Astrocyte (in vitro differentiated cells and primary cell): ENCODE measurements around the gene QTRT2. TPM values are rescaled to one million over a fixed set of nuclear protein-coding genes. Genes with fewer than 3 reads are reported as not detected.
A peak's percentile ranks its signal among the peaks of the same experiment; 100 is the strongest.

Experiments used
- DNase-seq: peaks from one replicate; pipeline ENCODE4 v3.0.0-alpha.2; 2010; ENCODE audit warnings: low read depth
- FAIRE-seq: peaks from 2 replicates; lab custom pipeline; 2011; peaks lifted over from hg19 to GRCh38; lab: Jason Lieb, UNC
- H2AFZ ChIP-seq: 2 replicates; pipeline ENCODE4 v1.6.0; 2012; ENCODE audit warnings: low read depth, low read length, inconsistent platforms
- H3K27ac ChIP-seq: 2 replicates; pipeline ENCODE4 v1.5.1; 2011; ENCODE audit warnings: low read depth, low read length, inconsistent platforms
- H3K27me3 ChIP-seq: 2 replicates; pipeline ENCODE4 v1.6.0; 2011; ENCODE audit warnings: low read length, inconsistent platforms; ENCODE audit not compliant: insufficient read depth
- H3K36me3 ChIP-seq: 2 replicates; pipeline ENCODE4 v1.5.1; 2011; ENCODE audit warnings: low read length, inconsistent platforms; ENCODE audit not compliant: insufficient read depth
- H3K4me1 ChIP-seq: 2 replicates; pipeline ENCODE4 v1.5.1; 2011; ENCODE audit warnings: low read length, inconsistent platforms; ENCODE audit not compliant: insufficient read depth
- H3K4me2 ChIP-seq: 2 replicates; pipeline ENCODE4 v1.6.0; 2012; ENCODE audit warnings: low read length, inconsistent platforms
- H3K4me3 ChIP-seq: 2 replicates; pipeline ENCODE4 v1.5.1; 2011; ENCODE audit warnings: low read depth, mild to moderate bottlenecking, low read length, inconsistent platforms; ENCODE audit not compliant: insufficient read depth
- H3K79me2 ChIP-seq: 2 replicates; pipeline ENCODE4 v1.6.0; 2012; ENCODE audit warnings: mild to moderate bottlenecking, low read length, inconsistent platforms; ENCODE audit not compliant: insufficient read depth
- H3K9ac ChIP-seq: 2 replicates; pipeline ENCODE4 v1.6.0; 2012; ENCODE audit warnings: mild to moderate bottlenecking, low read length, inconsistent platforms
- H3K9me3 ChIP-seq: 2 replicates; pipeline ENCODE4 v1.5.1; 2012; ENCODE audit warnings: low read depth, mild to moderate bottlenecking, low read length, inconsistent platforms; ENCODE audit not compliant: insufficient read depth
- H4K20me1 ChIP-seq: 2 replicates; pipeline ENCODE4 v1.6.0; 2012; ENCODE audit warnings: low read length, inconsistent platforms; ENCODE audit not compliant: insufficient read depth
- H3K27ac Mint-ChIP-seq: one replicate; pipeline ENCODE4 v1.8.0; 2021; ENCODE audit warnings: mild to moderate bottlenecking, mixed read lengths; ENCODE audit not compliant: unreplicated experiment
- H3K27me3 Mint-ChIP-seq: one replicate; pipeline ENCODE4 v1.8.0; 2021; ENCODE audit warnings: low read depth, mixed read lengths; ENCODE audit not compliant: unreplicated experiment
- H3K36me3 Mint-ChIP-seq: one replicate; pipeline ENCODE4 v1.8.0; 2021; ENCODE audit warnings: low read depth, mixed read lengths; ENCODE audit not compliant: unreplicated experiment
- H3K4me1 Mint-ChIP-seq: one replicate; pipeline ENCODE4 v1.8.0; 2021; ENCODE audit warnings: low read depth, mixed read lengths; ENCODE audit not compliant: unreplicated experiment
- H3K4me3 Mint-ChIP-seq: one replicate; pipeline ENCODE4 v1.8.0; 2021; ENCODE audit warnings: mild to moderate bottlenecking, moderate library complexity, mixed read lengths; ENCODE audit not compliant: unreplicated experiment
- H3K9me3 Mint-ChIP-seq: one replicate; pipeline ENCODE4 v1.8.0; 2021; ENCODE audit warnings: mild to moderate bottlenecking, mixed read lengths; ENCODE audit not compliant: unreplicated experiment
- CTCF ChIP-seq: IDR thresholded peaks from 2 replicates; pipeline ENCODE4 v1.5.1; 2011; ENCODE audit warnings: low read depth, mild to moderate bottlenecking, inconsistent platforms, low read length, moderate library complexity; ENCODE audit not compliant: insufficient read depth
- EZH2 ChIP-seq: IDR thresholded peaks from 2 replicates; pipeline ENCODE4 v1.6.1; 2012; ENCODE audit warnings: mild to moderate bottlenecking, low read length, inconsistent platforms; ENCODE audit not compliant: insufficient read depth
- total RNA-seq: library from RNA; stranded (reverse); gene quantifications from 2 replicates; pipeline ENCODE4 v1.2.1, GENCODE V29; 2021

The QTRT2 gene
- total RNA-seq, 1 donor from 2014 or later: 22.7 TPM

- Mint-ChIP-seq H3K9me3 (no peaks in the 10 kb centered on the region), H3K36me3 (peaks cover 11% of the 10 kb centered on the region), H3K4me1 (no peaks in the 10 kb centered on the region), H3K4me3 (no peak overlapping the region), H3K27me3 (no peaks in the 10 kb centered on the region), H3K27ac (no peak overlapping the region)
- TF ChIP-seq CTCF (no peak), EZH2 (no peak)
- no peak overlapping the region for H2AFZ ChIP-seq
- no peak for DNase-seq
- peaks cover 32% of the 10 kb centered on the region for H3K36me3 ChIP-seq
- H3K4me1 ChIP-seq: no peaks in the 10 kb centered on the region
- H3K9ac ChIP-seq: no peak overlapping the region
- no peaks in the 10 kb centered on the region for H3K79me2 ChIP-seq
- H3K4me3 ChIP-seq: no peak overlapping the region
- H3K4me2 ChIP-seq: peak overlapping the region; percentile 10
- FAIRE-seq: no peak
- no peaks in the 10 kb centered on the region for H4K20me1 ChIP-seq
- no peaks in the 10 kb centered on the region for H3K27me3 ChIP-seq
- no peak overlapping the region for H3K27ac ChIP-seq
- H3K9me3 ChIP-seq: no peaks in the 10 kb centered on the region
Measured at GRCh38 chr3:114080201-114080600, 23.7 kb downstream of the QTRT2 start.

- Mint-ChIP-seq H3K27me3 (no peaks in the 10 kb centered on the region), H3K4me1 (no peaks in the 10 kb centered on the region), H3K36me3 (peaks cover 18% of the 10 kb centered on the region), H3K9me3 (no peaks in the 10 kb centered on the region), H3K27ac (no peak overlapping the region), H3K4me3 (no peak overlapping the region)
- no peak overlapping the region for H3K4me2 ChIP-seq
- FAIRE-seq (peak; percentile 58), DNase-seq (peak; percentile 22)
- H3K36me3 ChIP-seq: peaks cover 37% of the 10 kb centered on the region
- H2AFZ ChIP-seq: no peak overlapping the region
- H3K9ac ChIP-seq: no peak overlapping the region
- no peak overlapping the region for H3K27ac ChIP-seq
- H3K4me3 ChIP-seq: no peak overlapping the region
- no peaks in the 10 kb centered on the region for H3K9me3 ChIP-seq
- H3K79me2 ChIP-seq: no peaks in the 10 kb centered on the region
- no peaks in the 10 kb centered on the region for H3K4me1 ChIP-seq
- no peaks in the 10 kb centered on the region for H4K20me1 ChIP-seq
- TF ChIP-seq EZH2 (no peak), CTCF (no peak)
- no peaks in the 10 kb centered on the region for H3K27me3 ChIP-seq
Measured at GRCh38 chr3:114081037-114081436, 24.5 kb downstream of the QTRT2 start.

GRCh38 chr3:114083112-114083511 is 26.6 kb downstream of the QTRT2 start:
- no peak overlapping the region for H3K27ac Mint-ChIP-seq
- no peak overlapping the region for H3K4me3 Mint-ChIP-seq
- H3K4me3 ChIP-seq: no peak overlapping the region
- TF ChIP-seq EZH2 (no peak), CTCF (no peak)
- H3K4me1 Mint-ChIP-seq: no peaks in the 10 kb centered on the region
- H3K36me3 Mint-ChIP-seq: peaks cover 19% of the 10 kb centered on the region
- peaks cover 34% of the 10 kb centered on the region for H3K36me3 ChIP-seq
- no peaks in the 10 kb centered on the region for H3K27me3 ChIP-seq
- H3K27me3 Mint-ChIP-seq: no peaks in the 10 kb centered on the region
- no peak overlapping the region for H3K9ac ChIP-seq
- H3K79me2 ChIP-seq: no peaks in the 10 kb centered on the region
- H3K27ac ChIP-seq: no peak overlapping the region
- no peak overlapping the region for H3K4me2 ChIP-seq
- peaks cover 3% of the 10 kb centered on the region for H4K20me1 ChIP-seq
- H3K9me3 ChIP-seq: no peaks in the 10 kb centered on the region
- DNase-seq (no peak), FAIRE-seq (peak; percentile 52)
- no peak overlapping the region for H2AFZ ChIP-seq
- H3K9me3 Mint-ChIP-seq: no peaks in the 10 kb centered on the region
- no peaks in the 10 kb centered on the region for H3K4me1 ChIP-seq
